IPS DF 19.7 (cell line): ENCODE results near the gene IL1RN.

Experiments
- DNase-seq: peaks from one replicate; pipeline ENCODE4 v3.0.0-alpha.2; 2013; ENCODE audit warnings: low read depth, low spot score

IL1RN gene

DNA sequence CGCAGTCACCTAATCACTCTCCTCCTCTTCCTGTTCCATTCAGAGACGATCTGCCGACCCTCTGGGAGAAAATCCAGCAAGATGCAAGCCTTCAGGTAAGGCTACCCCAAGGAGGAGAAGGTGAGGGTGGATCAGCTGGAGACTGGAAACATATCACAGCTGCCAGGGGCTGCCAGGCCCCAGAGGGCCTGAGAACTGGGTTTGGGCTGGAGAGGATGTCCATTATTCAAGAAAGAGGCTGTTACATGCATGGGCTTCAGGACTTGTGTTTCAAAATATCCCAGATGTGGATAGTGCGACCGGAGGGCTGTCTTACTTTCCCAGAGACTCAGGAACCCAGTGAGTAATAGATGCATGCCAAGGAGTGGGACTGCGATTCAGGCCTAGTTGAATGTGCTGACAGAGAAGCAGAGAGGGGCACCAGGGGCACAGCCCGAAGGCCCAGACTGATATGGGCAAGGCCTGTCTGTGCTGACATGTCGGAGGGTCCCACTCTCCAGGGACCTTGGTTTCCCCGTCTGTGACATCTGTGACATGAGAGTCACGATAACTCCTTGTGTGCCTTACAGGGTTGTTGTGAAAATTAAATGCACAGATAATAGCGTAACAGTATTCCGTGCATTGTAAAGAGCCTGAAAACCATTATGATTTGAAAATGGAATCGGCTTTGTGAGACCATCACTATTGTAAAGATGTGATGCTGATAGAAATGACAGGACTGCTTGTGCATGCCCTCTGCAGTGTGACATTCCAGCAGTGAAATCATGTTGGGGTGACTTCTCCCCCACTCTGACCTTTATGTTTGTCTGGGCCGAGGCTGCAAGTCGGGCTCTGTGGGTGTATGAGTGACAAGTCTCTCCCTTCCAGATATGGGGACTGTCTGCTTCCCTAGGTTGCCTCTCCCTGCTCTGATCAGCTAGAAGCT is 510 bp downstream of the IL1RN start:
- DNase-seq: no peak

DNA sequence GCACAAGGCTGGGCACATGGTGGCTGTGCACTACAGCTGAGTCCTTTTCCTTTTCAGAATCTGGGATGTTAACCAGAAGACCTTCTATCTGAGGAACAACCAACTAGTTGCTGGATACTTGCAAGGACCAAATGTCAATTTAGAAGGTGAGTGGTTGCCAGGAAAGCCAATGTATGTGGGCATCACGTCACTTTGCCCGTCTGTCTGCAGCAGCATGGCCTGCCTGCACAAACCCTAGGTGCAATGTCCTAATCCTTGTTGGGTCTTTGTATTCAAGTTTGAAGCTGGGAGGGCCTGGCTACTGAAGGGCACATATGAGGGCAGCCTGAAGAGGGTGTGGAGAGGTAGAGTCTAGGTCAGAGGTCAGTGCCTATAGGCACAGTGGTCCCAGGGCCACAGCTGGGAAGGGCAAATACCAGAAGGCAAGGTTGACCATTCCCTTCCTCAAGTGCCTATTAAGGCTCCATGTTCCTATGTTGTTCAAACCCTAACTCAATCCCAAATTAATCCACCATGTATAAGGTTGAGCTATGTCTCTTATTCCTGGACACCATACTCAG is 2.2 kb downstream of the IL1RN start:
- no peak for DNase-seq

DNA sequence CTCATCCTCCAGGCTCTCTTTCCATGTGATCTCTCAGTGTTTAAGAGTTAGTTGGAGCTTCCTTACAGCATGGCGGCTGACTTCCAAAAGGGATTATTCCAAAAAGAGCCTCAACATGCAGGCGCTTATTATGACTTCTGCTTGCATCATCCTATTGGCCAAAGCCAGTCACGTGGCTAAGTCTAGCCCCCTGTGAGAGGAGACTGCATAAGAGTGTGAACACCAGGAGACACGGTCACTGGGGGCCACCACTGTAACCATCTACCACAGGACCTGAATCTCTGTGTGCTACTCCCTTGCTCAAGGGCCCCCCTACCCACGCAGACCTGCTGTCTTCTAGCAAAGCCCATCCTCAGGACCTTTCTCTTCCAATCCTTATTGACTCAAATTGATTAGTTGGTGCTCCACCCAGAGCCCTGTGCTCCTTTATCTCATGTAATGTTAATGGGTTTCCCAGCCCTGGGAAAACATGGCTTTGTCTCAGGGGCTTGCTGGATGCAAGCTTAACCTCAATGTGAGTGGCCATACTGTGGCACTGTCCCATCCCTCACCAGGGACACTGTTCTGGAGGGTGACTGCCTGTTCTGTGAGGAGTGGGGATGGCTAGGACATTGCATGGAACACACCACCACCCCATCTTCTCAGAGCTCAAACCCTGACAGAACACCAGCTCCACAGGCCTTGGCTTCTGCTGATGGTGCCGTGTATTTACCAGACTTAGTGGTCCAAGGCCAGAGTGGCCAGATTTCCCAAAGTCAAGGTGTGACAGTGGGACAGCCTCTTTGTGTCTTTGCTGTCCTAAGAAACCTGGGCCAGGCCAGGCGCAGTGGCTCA is 4.2 kb downstream of the IL1RN start:
- DNase-seq: no peak

DNA sequence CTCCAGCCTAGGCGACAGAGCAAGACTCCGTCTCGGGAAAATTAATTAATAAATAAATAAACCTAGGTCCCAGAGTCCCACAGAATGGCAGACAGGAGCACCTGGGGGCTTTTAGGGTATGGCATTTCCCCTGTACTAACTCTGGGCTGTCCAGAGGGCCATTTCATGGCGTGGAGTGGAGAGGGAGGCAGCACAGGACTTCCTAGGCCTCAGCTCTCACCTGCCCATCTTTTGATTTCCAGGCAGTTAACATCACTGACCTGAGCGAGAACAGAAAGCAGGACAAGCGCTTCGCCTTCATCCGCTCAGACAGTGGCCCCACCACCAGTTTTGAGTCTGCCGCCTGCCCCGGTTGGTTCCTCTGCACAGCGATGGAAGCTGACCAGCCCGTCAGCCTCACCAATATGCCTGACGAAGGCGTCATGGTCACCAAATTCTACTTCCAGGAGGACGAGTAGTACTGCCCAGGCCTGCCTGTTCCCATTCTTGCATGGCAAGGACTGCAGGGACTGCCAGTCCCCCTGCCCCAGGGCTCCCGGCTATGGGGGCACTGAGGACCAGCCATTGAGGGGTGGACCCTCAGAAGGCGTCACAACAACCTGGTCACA is 5.1 kb downstream of the IL1RN start:
- no peak for DNase-seq

DNA sequence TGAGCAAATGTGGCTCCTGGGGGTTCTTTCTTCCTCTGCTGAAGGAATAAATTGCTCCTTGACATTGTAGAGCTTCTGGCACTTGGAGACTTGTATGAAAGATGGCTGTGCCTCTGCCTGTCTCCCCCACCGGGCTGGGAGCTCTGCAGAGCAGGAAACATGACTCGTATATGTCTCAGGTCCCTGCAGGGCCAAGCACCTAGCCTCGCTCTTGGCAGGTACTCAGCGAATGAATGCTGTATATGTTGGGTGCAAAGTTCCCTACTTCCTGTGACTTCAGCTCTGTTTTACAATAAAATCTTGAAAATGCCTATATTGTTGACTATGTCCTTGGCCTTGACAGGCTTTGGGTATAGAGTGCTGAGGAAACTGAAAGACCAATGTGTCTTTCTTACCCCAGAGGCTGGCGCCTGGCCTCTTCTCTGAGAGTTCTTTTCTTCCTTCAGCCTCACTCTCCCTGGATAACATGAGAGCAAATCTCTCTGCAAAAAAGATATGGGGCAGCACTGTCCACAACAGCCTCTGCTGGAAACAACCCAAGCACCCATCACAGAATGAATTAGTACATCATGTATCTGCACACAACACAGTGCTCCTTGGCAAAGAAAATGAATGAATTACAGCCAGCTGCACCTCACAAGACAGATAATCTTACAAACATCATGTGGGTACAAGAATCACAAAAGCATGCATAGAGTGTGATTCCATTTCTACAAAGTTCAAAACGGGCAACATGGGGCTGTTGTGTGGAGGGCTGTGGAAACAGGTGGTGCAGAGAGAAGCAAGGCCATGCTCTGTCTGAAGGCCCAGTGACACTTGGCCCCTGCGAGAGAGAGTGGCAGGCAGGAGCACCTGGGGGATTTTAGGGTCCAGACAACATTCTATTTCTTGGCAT is 6.6 kb downstream of the IL1RN start:
- no peak for DNase-seq

DNA sequence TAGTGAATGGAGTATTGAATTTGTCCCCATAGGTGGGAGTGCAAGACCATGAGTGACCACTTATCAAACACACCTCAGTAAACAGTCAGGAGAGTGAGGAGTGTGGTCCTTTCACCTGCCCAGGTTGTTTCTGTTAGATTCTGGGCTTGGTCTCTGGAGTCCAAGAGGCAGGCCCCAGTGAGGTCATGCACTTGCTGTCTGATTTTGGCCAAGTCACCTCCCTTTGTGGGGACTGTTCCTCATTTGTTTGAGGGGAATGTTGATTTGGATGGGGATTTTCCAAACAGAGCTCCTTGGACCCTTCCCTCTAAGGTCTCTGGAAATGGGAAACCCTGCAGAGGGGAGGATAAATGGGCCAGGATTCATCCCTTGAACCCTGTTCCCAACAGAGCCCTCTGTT is 7.3 kb downstream of the IL1RN start:
- DNase-seq: no peak

- DNase-seq: no peak
Measured at GRCh38 chr2:113135317-113135716, 7.9 kb downstream of the IL1RN start.

DNA sequence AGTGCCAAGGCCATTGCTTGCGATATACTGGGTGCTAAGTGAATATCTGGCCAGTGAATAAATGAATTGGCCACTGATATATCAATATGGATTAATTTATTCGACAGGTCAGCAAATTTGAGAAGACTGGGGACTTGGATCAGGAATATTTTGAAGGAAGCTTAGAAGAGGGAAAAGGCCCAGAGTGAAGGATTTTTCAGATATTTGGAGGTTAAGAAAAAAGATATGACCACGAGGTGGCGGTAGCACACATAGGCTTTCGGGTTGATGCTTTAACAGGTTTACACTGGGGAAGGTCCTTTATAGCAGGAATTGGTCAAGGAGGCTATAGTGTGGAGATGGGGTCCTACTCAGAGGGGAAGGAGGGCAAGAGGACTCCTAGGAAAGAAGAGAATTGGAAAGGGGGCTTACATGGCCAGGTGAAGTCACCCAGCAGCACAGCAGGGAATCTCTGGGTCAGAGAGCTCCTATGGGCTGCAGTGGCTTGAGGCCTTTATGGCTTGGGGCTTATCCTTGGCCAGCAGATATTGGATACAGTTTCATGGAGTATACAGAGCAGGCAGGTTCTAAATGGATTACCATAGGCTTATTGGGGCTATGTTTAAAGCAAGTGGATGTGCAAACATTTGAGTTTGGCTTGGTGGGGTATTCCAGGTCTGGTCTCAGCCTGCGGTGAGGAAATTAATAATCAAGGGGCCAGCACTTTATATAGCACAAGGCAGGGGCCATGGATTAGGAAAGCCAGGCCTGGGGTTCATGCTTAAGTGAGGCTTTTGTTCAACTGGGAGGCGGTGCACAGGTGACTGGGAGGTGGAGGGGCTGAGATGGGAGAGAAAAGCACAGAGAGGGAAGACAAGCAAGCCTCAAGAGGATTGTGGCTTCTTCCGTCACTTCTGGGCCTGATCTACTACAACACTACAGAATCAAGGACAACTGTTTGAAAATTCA is 9.7 kb downstream of the IL1RN start:
- DNase-seq: no peak

GRCh38 chr2:113137827-113138226 is 10.4 kb downstream of the IL1RN start:
- no peak for DNase-seq

DNA sequence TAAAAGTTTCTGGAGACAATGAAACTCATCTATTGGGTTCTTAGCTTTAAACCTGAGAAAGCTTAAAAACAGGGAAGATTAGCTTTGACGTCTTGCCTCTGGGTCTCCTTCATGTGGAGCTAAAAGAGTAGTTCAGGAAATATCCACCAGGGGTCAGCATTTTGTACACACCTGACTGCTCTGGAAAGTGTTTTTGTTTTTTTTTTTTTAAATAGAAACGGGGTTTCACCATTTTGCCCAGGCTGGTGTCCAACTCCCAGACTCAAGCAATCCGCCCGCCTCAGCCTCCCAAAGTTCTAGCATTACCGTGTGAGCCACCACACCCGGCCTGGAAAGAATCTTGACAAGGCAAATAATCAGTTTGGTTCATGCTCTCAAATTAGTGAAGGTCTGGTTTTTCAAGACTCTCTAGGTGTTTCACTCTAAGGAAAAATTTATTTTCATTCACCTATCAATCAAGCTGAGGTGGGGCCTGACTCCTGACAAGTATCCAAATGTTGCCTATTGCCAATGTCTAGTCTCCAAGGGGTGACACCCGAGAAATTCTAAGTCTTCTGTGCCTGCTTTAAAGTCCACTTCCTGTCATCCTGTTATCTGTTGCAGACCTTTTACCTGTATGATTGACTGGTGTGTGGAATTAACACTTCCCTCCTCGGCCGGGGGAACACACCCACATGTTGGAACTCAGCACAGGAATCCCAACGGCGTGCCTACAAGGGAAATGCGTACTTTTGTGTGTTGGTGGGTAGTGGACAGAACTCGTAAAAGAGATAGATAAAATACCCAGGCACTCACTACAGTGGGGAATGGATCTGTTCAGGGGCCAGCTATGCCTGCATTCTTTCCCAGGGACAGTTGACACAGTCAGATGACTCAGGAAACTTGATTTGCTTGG is 11.3 kb downstream of the IL1RN start:
- no peak for DNase-seq

- DNase-seq: no peak
Measured at GRCh38 chr2:113141451-113141850, 14.1 kb downstream of the IL1RN start.

DNA sequence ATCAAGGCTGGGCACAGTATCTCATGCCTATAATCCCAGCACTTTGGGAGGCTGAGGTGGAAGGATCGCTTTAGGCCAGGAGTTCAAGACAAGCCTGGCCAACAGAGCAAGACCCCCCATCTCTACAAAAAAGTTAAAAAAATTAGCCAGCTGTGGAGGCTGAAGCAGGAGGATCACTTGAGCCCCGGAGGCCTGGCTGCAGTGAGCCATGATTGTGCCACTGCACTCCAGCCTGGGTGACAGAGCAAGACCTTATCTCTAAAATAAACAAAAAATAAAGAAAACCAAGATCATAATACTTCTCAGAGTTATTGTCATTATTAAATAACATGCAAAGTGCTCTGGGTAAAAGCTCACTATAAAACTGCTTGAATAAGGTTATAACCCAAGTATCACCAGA is 14.9 kb downstream of the IL1RN start:
- no peak for DNase-seq

DNA sequence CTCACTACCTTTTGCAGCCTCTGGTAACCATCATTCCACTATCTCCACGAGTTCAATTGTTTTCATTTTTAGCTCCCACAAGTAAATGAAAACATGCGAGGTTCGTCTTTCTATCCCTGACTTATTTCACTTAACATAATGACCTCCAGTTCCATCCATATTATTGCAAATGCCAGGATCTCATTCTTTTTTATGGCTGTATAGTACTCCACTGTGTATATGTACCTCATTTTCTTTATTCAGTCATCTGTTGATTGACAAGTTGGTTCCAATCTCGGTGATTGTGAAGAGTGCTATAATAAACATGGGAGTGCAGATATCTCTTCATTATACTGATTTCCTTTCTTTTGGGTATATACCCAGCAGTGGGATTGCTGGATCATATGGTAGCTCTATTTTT is 16.9 kb downstream of the IL1RN start:
- DNase-seq: no peak

GRCh38 chr2:113148606-113149552 is 21.5 kb downstream of the IL1RN start:
- no peak for DNase-seq

- no peak for DNase-seq
Measured at GRCh38 chr2:113149553-113150257, 22.3 kb downstream of the IL1RN start.

DNA sequence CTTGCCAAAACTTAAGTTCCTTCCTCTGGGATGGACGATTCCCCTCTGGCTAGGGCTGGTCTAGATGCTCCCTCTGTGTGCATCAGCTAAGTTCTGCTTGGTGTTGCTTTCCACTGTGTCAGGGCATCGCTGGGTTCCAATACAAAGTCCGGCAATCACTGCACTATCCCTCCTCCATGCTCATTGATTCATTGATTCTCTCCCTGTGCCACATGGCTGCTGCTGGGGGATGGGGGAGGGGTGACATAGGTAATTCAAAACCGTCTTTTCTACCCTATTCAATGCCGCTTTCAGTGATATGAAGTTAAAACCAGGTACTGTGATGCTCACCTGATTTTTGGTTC is 22.8 kb downstream of the IL1RN start:
- no peak for DNase-seq

DNA sequence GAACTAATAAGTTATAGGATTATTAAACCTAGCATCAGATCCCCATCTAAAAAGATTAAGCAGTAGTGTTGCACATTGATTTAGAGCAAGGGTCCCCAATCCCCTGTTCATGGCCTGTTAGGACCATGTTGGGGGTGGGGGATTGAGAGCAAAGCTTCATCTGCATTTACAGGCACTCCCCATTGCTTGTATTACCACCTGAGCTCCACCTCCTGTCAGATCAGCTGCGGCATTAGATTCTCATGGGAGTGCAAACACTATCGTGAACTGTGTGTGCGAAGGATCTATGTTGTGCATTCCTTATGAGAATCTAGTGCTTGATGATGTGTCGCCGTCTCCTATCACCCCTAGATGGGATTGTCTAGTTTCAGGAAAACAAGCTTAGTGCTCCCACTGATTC is 27.9 kb downstream of the IL1RN start:
- DNase-seq: no peak
